ENCODE data around the gene GRM5. TPM values are rescaled to one million over a fixed set of nuclear protein-coding genes. Genes with fewer than 3 reads are reported as not detected.

GRM5 gene
- total and polyA plus RNA-seq, 2 donors from 2014 or later, result 0.06 to 0.63 TPM

- H3K4me1 ChIP-seq (ENCODE audit: control insufficient read depth in 2 of 3, insufficient read depth in 2 of 3, low read depth in 1 of 3, low read length in 3 of 3), result no peaks in the 10 kb centered on the region
These were observed 286.2 kb downstream of the GRM5 start for GRCh38 chr11:88779577-88779976.

DNA sequence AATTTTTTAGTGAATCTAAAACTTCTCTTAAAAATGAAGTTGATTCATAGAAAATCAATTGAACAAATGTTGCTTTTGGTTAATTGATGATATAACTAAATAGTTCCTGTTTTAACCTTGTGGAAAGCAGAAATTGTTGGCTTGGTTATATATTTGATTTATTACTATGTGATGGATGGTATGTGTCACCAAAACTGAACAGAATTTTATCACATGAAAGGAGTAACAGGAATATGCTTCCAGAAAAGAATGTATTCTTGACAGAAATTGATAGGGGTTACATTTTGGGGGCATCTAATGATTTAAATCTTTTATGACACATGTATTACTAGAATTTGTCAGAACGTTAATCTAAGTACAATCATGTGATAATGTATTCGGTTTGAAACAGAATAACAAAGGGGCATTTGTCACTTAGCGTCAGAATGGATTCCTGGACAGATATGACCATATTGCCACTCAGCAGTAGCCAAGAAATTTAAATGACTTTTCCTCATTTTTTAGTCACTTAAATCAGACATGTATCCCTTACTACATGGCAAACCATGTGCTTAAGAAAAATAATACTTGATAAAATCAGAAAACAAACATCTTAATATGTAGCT, 295.2 kb downstream of the GRM5 start:
- Histone ChIP-seq H3K4me1 (ENCODE audit: control insufficient read depth in 2 of 3, insufficient read depth in 2 of 3, low read depth in 1 of 3, low read length in 3 of 3) (no peaks in the 10 kb centered on the region), H3K9me3 (ENCODE audit: control insufficient read depth in 2 of 3, insufficient read depth in 1 of 3, low read length in 3 of 3) (no peaks in the 10 kb centered on the region), H3K27ac (ENCODE audit: low read depth in 2 of 2, low read length in 2 of 2) (no peak overlapping the region), H3K9ac (ENCODE audit: low read length in 3 of 3) (no peak overlapping the region), H3K36me3 (ENCODE audit: control insufficient read depth in 2 of 3, insufficient read depth in 3 of 3, low read length in 3 of 3) (no peaks in the 10 kb centered on the region), H3K4me3 (ENCODE audit: low read length in 3 of 3) (no peak overlapping the region), H3K27me3 (ENCODE audit: control insufficient read depth, insufficient read depth, low read length) (no peaks in the 10 kb centered on the region)
- intact Hi-C loops (cut with DNase I), result no loop called here
- TF ChIP-seq, protein P1, sequence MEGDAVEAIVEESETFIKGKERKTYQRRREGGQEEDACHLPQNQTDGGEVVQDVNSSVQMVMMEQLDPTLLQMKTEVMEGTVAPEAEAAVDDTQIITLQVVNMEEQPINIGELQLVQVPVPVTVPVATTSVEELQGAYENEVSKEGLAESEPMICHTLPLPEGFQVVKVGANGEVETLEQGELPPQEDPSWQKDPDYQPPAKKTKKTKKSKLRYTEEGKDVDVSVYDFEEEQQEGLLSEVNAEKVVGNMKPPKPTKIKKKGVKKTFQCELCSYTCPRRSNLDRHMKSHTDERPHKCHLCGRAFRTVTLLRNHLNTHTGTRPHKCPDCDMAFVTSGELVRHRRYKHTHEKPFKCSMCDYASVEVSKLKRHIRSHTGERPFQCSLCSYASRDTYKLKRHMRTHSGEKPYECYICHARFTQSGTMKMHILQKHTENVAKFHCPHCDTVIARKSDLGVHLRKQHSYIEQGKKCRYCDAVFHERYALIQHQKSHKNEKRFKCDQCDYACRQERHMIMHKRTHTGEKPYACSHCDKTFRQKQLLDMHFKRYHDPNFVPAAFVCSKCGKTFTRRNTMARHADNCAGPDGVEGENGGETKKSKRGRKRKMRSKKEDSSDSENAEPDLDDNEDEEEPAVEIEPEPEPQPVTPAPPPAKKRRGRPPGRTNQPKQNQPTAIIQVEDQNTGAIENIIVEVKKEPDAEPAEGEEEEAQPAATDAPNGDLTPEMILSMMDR (IDR thresholded peaks at IDR 0.05; ENCODE audit: borderline replicate concordance, extremely low read depth, insufficient read depth), result no peak
- no peak for DNase-seq
- FAIRE-seq, result no peak

More at GRCh38 chr11:88779577-88779976, 286.2 kb downstream of the GRM5 start:
- Histone ChIP-seq H3K9ac (ENCODE audit: low read length in 3 of 3) (no peak overlapping the region), H3K9me3 (ENCODE audit: control insufficient read depth in 2 of 3, insufficient read depth in 1 of 3, low read length in 3 of 3) (no peaks in the 10 kb centered on the region), H3K27me3 (ENCODE audit: control insufficient read depth, insufficient read depth, low read length) (no peaks in the 10 kb centered on the region), H3K36me3 (ENCODE audit: control insufficient read depth in 2 of 3, insufficient read depth in 3 of 3, low read length in 3 of 3) (no peaks in the 10 kb centered on the region), H3K4me3 (ENCODE audit: low read length in 3 of 3) (no peak overlapping the region), H3K27ac (ENCODE audit: low read depth in 2 of 2, low read length in 2 of 2) (no peak overlapping the region)
- intact Hi-C loops (cut with DNase I), result no loop called here
- no peak for DNase-seq
- TF ChIP-seq, protein P1 (IDR thresholded peaks at IDR 0.05; ENCODE audit: borderline replicate concordance, extremely low read depth, insufficient read depth), result no peak
- FAIRE-seq, result no peak

DNA sequence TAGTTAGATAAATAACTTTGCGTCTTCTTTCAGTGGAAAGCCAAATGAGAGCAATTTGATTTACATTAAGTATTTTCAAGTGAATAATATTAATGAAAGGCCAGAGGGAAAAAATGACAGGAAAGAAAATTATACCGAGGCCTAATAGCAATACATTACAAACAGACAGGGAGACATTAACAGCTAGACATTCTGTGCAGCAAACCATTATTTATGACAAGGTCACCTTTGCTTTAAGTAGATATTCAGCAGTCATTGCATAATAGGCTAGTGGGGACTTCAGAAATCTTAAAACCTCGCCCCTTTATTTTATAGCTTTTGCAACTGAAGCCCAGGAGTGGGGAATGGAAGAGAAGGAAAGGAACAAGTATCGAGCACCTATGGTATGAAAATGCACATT, 321.6 kb downstream of the GRM5 start:
- intact Hi-C loops (cut with DNase I), result no loop called here
- no peak for FAIRE-seq
- DNase-seq, result no peak
- H3K9me3 ChIP-seq (ENCODE audit: control insufficient read depth in 2 of 3, insufficient read depth in 1 of 3, low read length in 3 of 3), result no peaks in the 10 kb centered on the region
- H3K4me3 ChIP-seq (ENCODE audit: low read length in 3 of 3), result no peak overlapping the region
- H3K4me1 ChIP-seq (ENCODE audit: control insufficient read depth in 2 of 3, insufficient read depth in 2 of 3, low read depth in 1 of 3, low read length in 3 of 3), result no peaks in the 10 kb centered on the region
- H3K36me3 ChIP-seq (ENCODE audit: control insufficient read depth in 2 of 3, insufficient read depth in 3 of 3, low read length in 3 of 3), result no peaks in the 10 kb centered on the region
- no peaks in the 10 kb centered on the region for H3K27me3 ChIP-seq (ENCODE audit: control insufficient read depth, insufficient read depth, low read length)
- no peak overlapping the region for H3K27ac ChIP-seq (ENCODE audit: low read depth in 2 of 2, low read length in 2 of 2)
- TF ChIP-seq, protein P1 (IDR thresholded peaks at IDR 0.05; ENCODE audit: borderline replicate concordance, extremely low read depth, insufficient read depth), result no peak
- H3K9ac ChIP-seq (ENCODE audit: low read length in 3 of 3), result no peak overlapping the region

DNA sequence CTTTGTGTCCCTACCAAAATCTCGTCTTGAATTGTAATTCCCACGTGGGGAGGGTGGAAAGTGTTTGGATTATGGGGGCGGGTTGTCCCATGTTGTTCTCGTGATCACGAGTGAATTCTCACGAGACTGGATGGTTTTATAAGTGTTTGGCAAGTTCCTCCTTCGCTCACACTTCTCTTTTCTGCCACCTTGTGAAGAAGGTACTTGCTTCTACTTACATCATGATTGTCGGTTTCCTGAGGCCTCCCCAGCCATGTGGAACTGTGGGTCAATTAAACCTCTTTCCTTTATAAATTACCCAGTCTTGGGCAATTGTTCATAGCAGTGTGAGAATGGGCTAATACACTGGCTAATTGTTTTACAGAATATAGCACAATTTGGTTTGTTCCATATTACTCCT, 326.3 kb downstream of the GRM5 start:
- H3K9ac ChIP-seq (ENCODE audit: low read length in 3 of 3), result no peak overlapping the region
- intact Hi-C loops (cut with DNase I), result no loop called here
- H3K4me1 ChIP-seq (ENCODE audit: control insufficient read depth in 2 of 3, insufficient read depth in 2 of 3, low read depth in 1 of 3, low read length in 3 of 3), result no peaks in the 10 kb centered on the region
- H3K27me3 ChIP-seq (ENCODE audit: control insufficient read depth, insufficient read depth, low read length), result no peaks in the 10 kb centered on the region
- no peaks in the 10 kb centered on the region for H3K9me3 ChIP-seq (ENCODE audit: control insufficient read depth in 2 of 3, insufficient read depth in 1 of 3, low read length in 3 of 3)
- no peak overlapping the region for H3K4me3 ChIP-seq (ENCODE audit: low read length in 3 of 3)
- FAIRE-seq, result no peak
- DNase-seq, result no peak
- no peaks in the 10 kb centered on the region for H3K36me3 ChIP-seq (ENCODE audit: control insufficient read depth in 2 of 3, insufficient read depth in 3 of 3, low read length in 3 of 3)
- TF ChIP-seq, protein P1 (IDR thresholded peaks at IDR 0.05; ENCODE audit: borderline replicate concordance, extremely low read depth, insufficient read depth), result no peak
- H3K27ac ChIP-seq (ENCODE audit: low read depth in 2 of 2, low read length in 2 of 2), result no peak overlapping the region

Data from kidney (tissue), 14 donors.